ENCODE data around the gene EIF4B.

The EIF4B gene

GRCh38 chr12:53047221-53048032 lies 41.2 kb downstream of the EIF4B start:
- FAIRE-seq = no peak

- FAIRE-seq = no peak
Observed at GRCh38 chr12:53048033-53048779, 42.0 kb downstream of the EIF4B start.

- no peak for FAIRE-seq
Observed at GRCh38 chr12:53048780-53049401, 42.6 kb downstream of the EIF4B start.

GRCh38 chr12:53049571-53050318 lies 43.5 kb downstream of the EIF4B start, which contains the start of gene TNS2:
Gene TNS2 (plus strand): TSS chr12:53050065. CDS start chr12:53050186, 121 bp downstream.
- FAIRE-seq = no peak

GRCh38 chr12:53050426-53051057 lies 44.3 kb downstream of the EIF4B start:
- no peak for FAIRE-seq

- no peak for FAIRE-seq
Observed at GRCh38 chr12:53051058-53051880, 45.0 kb downstream of the EIF4B start.

- no peak for FAIRE-seq
Observed at GRCh38 chr12:53051881-53052412, 45.7 kb downstream of the EIF4B start.

GRCh38 chr12:53052419-53053217 lies 46.4 kb downstream of the EIF4B start:
- FAIRE-seq = no peak

GRCh38 chr12:53053218-53054111 lies 47.2 kb downstream of the EIF4B start:
- FAIRE-seq = no peak

- no peak for FAIRE-seq
Observed at GRCh38 chr12:53054112-53054878, 48.0 kb downstream of the EIF4B start.

- no peak for FAIRE-seq
Observed at GRCh38 chr12:53055471-53056266, 49.4 kb downstream of the EIF4B start.

GRCh38 chr12:53056296-53056695 lies 50.0 kb downstream of the EIF4B start:
- FAIRE-seq = no peak

GRCh38 chr12:53056901-53057300 lies 50.6 kb downstream of the EIF4B start:
- FAIRE-seq = no peak

- no peak for FAIRE-seq
Observed at GRCh38 chr12:53057816-53058500, 51.7 kb downstream of the EIF4B start.

- FAIRE-seq = no peak
Observed at GRCh38 chr12:53058674-53059433, 52.6 kb downstream of the EIF4B start.

- no peak for FAIRE-seq
Observed at GRCh38 chr12:53059434-53060063, 53.3 kb downstream of the EIF4B start.
